ENCODE data around the gene GNAT1. TPM values are rescaled to one million over a fixed set of nuclear protein-coding genes. Genes with fewer than 3 reads are reported as not detected.

GNAT1 gene
- total and polyA plus RNA-seq, 2 of the 13 experiments (the other 11 are each of a cell fraction or from before 2014, with no cell fraction given): 0.15 TPM; not detected in 1

GRCh38 chr3:50245831-50246516 lies 54.6 kb downstream of the GNAT1 start (continued):
- TF ChIP-seq ZNF782 (CRISPR knock-in tag; IDR thresholded peaks at IDR 0.05; ENCODE audit: borderline replicate concordance) (no peak), GABPB1 (CRISPR knock-in tag; IDR thresholded peaks at IDR 0.05) (peak; percentile 84), SIN3A (IDR thresholded peaks at IDR 0.05; ENCODE audit: borderline replicate concordance, low read depth, low read length) (no peak), AGO2 (optimal IDR thresholded peaks at IDR 0.05; ENCODE audit: low read depth, low read length) (peak; percentile 70), PITX1 (CRISPR knock-in tag; IDR thresholded peaks at IDR 0.05) (peak; percentile 59; the same call in 1 of the 2 replicates), THYN1 (CRISPR knock-in tag; IDR thresholded peaks at IDR 0.05; ENCODE audit: borderline replicate concordance, low read depth) (no peak), BHLHE40 (IDR thresholded peaks at IDR 0.05; ENCODE audit: low read length) (peak; percentile 47; the same call in 1 of the 2 replicates), ZFY (CRISPR knock-in tag; IDR thresholded peaks at IDR 0.05) (0 out of 2 replicates have a peak, but pooled peaks have one; percentile 16), ZSCAN31 (CRISPR knock-in tag; IDR thresholded peaks at IDR 0.05; ENCODE audit: low read depth) (no peak; the same call in 1 of the 2 replicates), ZNF747 (CRISPR knock-in tag; IDR thresholded peaks at IDR 0.05; ENCODE audit: borderline replicate concordance) (0 out of 2 replicates have a peak, but pooled peaks have one; percentile 33), ATF6 (CRISPR knock-in tag; conservative IDR thresholded peaks at IDR 0.05) (no peak), ERF (CRISPR knock-in tag; IDR thresholded peaks at IDR 0.05) (peak; percentile 85), ZNF724P (CRISPR knock-in tag; IDR thresholded peaks at IDR 0.05; ENCODE audit: borderline replicate concordance) (no peak), SPEN (CRISPR knock-in tag; IDR thresholded peaks at IDR 0.05; ENCODE audit: low read depth) (0 out of 2 replicates have a peak, but pooled peaks have one; percentile 27), ZNF20 (CRISPR knock-in tag; IDR thresholded peaks at IDR 0.05) (no peak), GATAD1 (CRISPR knock-in tag; IDR thresholded peaks at IDR 0.05) (no peak), TOE1 (CRISPR knock-in tag; IDR thresholded peaks at IDR 0.05) (no peak), ZNF501 (CRISPR knock-in tag; IDR thresholded peaks at IDR 0.05) (peak; percentile 78; the same call in 1 of the 2 replicates), ZNF253 (CRISPR knock-in tag; IDR thresholded peaks at IDR 0.05; ENCODE audit: borderline replicate concordance) (no peak), ZNF883 (CRISPR knock-in tag; IDR thresholded peaks at IDR 0.05; ENCODE audit: not compliant biosample characterization) (no peak), ZNF7 (CRISPR knock-in tag; IDR thresholded peaks at IDR 0.05) (no peak), ZNF775 (CRISPR knock-in tag; IDR thresholded peaks at IDR 0.05; ENCODE audit: borderline replicate concordance) (no peak), MAFF (IDR thresholded peaks at IDR 0.05; ENCODE audit: low read depth, low read length) (no peak), ZBTB20 (CRISPR knock-in tag; IDR thresholded peaks at IDR 0.05; ENCODE audit: borderline replicate concordance, low read depth) (0 out of 2 replicates have a peak, but pooled peaks have one; percentile 43), PAXIP1 (CRISPR knock-in tag; conservative IDR thresholded peaks at IDR 0.05) (0 out of 2 replicates have a peak, but pooled peaks have one; percentile 23), ZNF530 (CRISPR knock-in tag; IDR thresholded peaks at IDR 0.05; ENCODE audit: low read depth) (no peak)

Data from HepG2 (cell line).